Neural progenitor cell (in vitro differentiated cells): Measurements from ENCODE around the gene RHOBTB3. TPM values are rescaled to one million over a fixed set of nuclear protein-coding genes. Genes with fewer than 3 reads are reported as not detected.

Experiments used
- DNase-seq: peaks from one replicate; pipeline ENCODE4 v3.0.0-alpha.2; 2016; ENCODE audit warnings: low spot score
- H2AFZ ChIP-seq: fragments of 200-600 bp; sonication (generic); replicated peaks from 2 replicates; pipeline ENCODE4 v1.6.1; 2016; ENCODE audit warnings: antibody characterized with exemption
- H3F3A ChIP-seq: fragments of 200-600 bp; sonication (generic); 2 replicates; pipeline ENCODE4 v1.6.1; 2016; ENCODE audit warnings: antibody characterized with exemption, low read depth
- H3K27ac ChIP-seq: fragments of 200-600 bp; sonication (generic); 2 replicates; pipeline ENCODE4 v1.5.1; 2016; ENCODE audit warnings: mild to moderate bottlenecking
- H3K27me3 ChIP-seq: fragments of 200-600 bp; sonication (generic); 2 replicates; pipeline ENCODE4 v1.6.1; 2016; ENCODE audit warnings: mild to moderate bottlenecking, moderate library complexity
- H3K36me3 ChIP-seq: fragments of 200-600 bp; sonication (generic); 2 replicates; pipeline ENCODE4 v1.5.1; 2016
- H3K4me1 ChIP-seq: fragments of 200-600 bp; sonication (generic); 2 replicates; pipeline ENCODE4 v1.6.1; 2016; ENCODE audit warnings: mixed run types
- H3K4me2 ChIP-seq: fragments of 200-600 bp; sonication (generic); 2 replicates; pipeline ENCODE4 v1.6.1; 2016
- H3K4me3 ChIP-seq: fragments of 200-600 bp; sonication (generic); 2 replicates; pipeline ENCODE4 v1.5.1; 2016
- H3K79me2 ChIP-seq: fragments of 200-600 bp; sonication (generic); 2 replicates; pipeline ENCODE4 v1.6.1; 2016; ENCODE audit warnings: low read depth
- H3K9ac ChIP-seq: fragments of 200-600 bp; sonication (generic); 2 replicates; pipeline ENCODE4 v1.6.1; 2016
- H3K9me3 ChIP-seq: fragments of 200-600 bp; sonication (generic); 2 replicates; pipeline ENCODE4 v1.5.1; 2016; ENCODE audit warnings: low read depth
- H4K20me1 ChIP-seq: fragments of 200-600 bp; sonication (generic); 2 replicates; pipeline ENCODE4 v1.6.1; 2016; ENCODE audit warnings: low read depth
- H3K27ac Mint-ChIP-seq: 3 replicates; pipeline ENCODE4 v1.8.0; 2021; ENCODE audit warnings: mixed read lengths
- H3K27me3 Mint-ChIP-seq: 2 replicates; pipeline ENCODE4 v1.8.0; 2022; ENCODE audit warnings: low read depth, mild to moderate bottlenecking, inconsistent platforms, moderate library complexity, mixed read lengths; ENCODE audit not compliant: insufficient read depth
- H3K36me3 Mint-ChIP-seq: 3 replicates; pipeline ENCODE4 v1.8.0; 2021; ENCODE audit warnings: mixed read lengths
- H3K4me1 Mint-ChIP-seq: 3 replicates; pipeline ENCODE4 v1.8.0; 2021; ENCODE audit warnings: mixed read lengths
- H3K4me3 Mint-ChIP-seq: 3 replicates; pipeline ENCODE4 v1.8.0; 2021; ENCODE audit warnings: mild to moderate bottlenecking, moderate library complexity, mixed read lengths
- H3K9me3 Mint-ChIP-seq: 3 replicates; pipeline ENCODE4 v1.8.0; 2020; ENCODE audit warnings: mixed read lengths
- CTCF ChIP-seq: fragments of 200-600 bp; sonication (generic); IDR thresholded peaks from 2 replicates; pipeline ENCODE4 v1.5.1; 2017; ENCODE audit warnings: antibody characterized with exemption, mild to moderate bottlenecking
- EZH2 ChIP-seq: fragments of 200-600 bp; sonication (generic); IDR thresholded peaks from 2 replicates; pipeline ENCODE4 v1.6.1; 2017; ENCODE audit warnings: antibody characterized with exemption, mild to moderate bottlenecking, moderate library complexity
- EZH2phosphoT487 ChIP-seq: fragments of 200-600 bp; sonication (generic); IDR thresholded peaks from 2 replicates; pipeline ENCODE4 v1.6.1; 2017; ENCODE audit warnings: antibody characterized with exemption
- total RNA-seq: library from RNA; depleted of rRNA; stranded (reverse); fragments of >200 nt; gene quantifications from 2 replicates; pipeline ENCODE4 v1.2.3, GENCODE V29; 2015; ENCODE audit warnings: low replicate concordance

RHOBTB3 gene
- 3.6 and 5.5 TPM in 2 replicates for total RNA-seq

DNA sequence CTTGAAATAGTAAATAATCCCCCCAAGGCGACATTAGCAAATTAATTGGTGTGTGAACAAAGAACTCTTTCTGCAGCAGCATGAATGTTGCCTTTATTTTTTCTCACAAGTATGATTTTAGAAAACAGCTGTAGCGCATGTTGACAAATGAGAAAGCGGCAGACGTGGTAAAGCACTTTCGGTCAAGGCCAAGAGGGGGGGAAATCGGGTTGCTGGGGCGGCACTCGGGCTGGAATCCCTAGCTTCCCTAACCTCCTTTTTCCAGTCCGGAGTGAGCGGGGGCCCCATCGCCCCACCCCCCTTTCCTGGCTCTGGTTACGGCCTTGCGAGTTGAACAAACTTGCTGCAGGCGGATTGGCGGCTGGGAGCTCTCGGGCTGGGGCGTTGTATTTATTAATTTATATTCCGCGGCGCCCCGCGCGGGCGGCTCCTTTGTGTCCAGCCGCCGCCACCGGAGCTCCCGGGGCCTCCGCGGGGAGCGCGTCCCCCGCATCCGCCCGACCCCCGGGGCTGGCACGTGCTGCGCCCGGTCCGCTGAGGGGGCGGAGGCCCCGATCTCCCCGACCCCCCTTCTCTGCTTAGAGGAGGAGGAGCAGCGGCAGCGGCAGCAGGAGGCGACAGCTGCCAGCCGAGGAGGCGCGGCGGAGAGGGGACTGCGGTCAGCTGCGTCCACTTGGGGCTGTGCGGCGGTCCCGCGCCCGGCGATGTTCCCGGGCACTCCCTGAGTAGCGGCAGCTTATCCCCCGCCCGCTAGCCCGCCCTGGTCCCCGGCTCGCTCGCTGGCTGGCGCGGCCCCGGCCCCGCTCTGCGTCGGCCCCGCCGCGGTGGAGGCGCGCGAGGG is at the start of gene RHOBTB3:
Gene RHOBTB3 (plus strand): TSS at position 607 of the 841 bp plus-strand sequence. CDS start 347 bp downstream, outside the sequence.
- peak within 1 kb of the TSS; percentile 83 for H3K4me2 ChIP-seq
- Mint-ChIP-seq H3K9me3 (no peaks in the 10 kb centered on the region), H3K36me3 (no peaks in the 10 kb centered on the region), H3K27me3 (peaks cover 2% of the 10 kb centered on the region), H3K4me1 (peaks cover 26% of the 10 kb centered on the region), H3K27ac (peak within 1 kb of the TSS; percentile 92), H3K4me3 (peak within 1 kb of the TSS; percentile 92)
- H4K20me1 ChIP-seq = no peaks in the 10 kb centered on the region
- H3K4me3 ChIP-seq = peak within 1 kb of the TSS; percentile 66
- no peaks in the 10 kb centered on the region for H3K79me2 ChIP-seq
- no peaks in the 10 kb centered on the region for H3F3A ChIP-seq
- H3K9me3 ChIP-seq = no peaks in the 10 kb centered on the region
- no peaks in the 10 kb centered on the region for H3K36me3 ChIP-seq
- peak within 1 kb of the TSS; percentile 95 for H2AFZ ChIP-seq
- no peak within 1 kb of the TSS for H3K9ac ChIP-seq
- peaks cover 3% of the 10 kb centered on the region for H3K4me1 ChIP-seq
- H3K27ac ChIP-seq = no peak within 1 kb of the TSS
- peak; percentile 89 for DNase-seq
- peaks cover 76% of the 10 kb centered on the region for H3K27me3 ChIP-seq
- TF ChIP-seq EZH2phosphoT487 (no peak), EZH2 (peak; percentile 58), CTCF (no peak)

DNA sequence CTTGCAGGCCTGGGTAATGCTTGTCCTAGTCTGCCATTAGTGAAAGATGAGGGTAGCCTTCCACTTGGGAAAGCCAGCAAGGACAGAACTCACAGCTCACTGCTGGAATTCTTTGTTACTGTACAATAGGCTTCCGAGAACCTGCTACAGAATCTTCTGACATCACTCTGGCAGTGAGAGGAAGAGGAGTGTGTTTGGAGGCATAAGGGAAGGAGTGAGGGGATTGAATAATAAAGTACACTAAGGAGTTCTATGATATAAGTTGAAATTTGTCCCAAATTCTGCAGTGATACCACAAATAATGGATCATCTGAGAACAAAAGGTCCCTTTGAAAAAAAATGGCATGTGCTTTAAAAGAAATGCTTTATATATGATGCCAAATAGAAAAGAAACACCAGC is 48.2 kb upstream of the RHOBTB3 start, which contains the start of gene SPATA9:
Gene SPATA9 (minus strand): TSS at position 101 of the 400 bp plus-strand sequence. CDS start 137 bp downstream, outside the sequence.
- TF ChIP-seq EZH2phosphoT487 = no peak
- no peak for TF ChIP-seq EZH2
- no peak for TF ChIP-seq CTCF
- H2AFZ ChIP-seq = no peak within 1 kb of the TSS
- Mint-ChIP-seq H3K9me3 (no peaks in the 10 kb centered on the region), H3K36me3 (no peaks in the 10 kb centered on the region), H3K27ac (no peak within 1 kb of the TSS), H3K27me3 (peaks cover 3% of the 10 kb centered on the region), H3K4me1 (peaks cover 4% of the 10 kb centered on the region), H3K4me3 (no peak within 1 kb of the TSS)
- H3K79me2 ChIP-seq = no peaks in the 10 kb centered on the region
- H3K4me3 ChIP-seq = no peak within 1 kb of the TSS
- H3K4me1 ChIP-seq = peaks cover 21% of the 10 kb centered on the region
- no peak within 1 kb of the TSS for H3K27ac ChIP-seq
- H3K36me3 ChIP-seq = no peaks in the 10 kb centered on the region
- no peak within 1 kb of the TSS for H3K4me2 ChIP-seq
- H3K27me3 ChIP-seq = no peaks in the 10 kb centered on the region
- peak; percentile 39 for DNase-seq
- H3F3A ChIP-seq = no peaks in the 10 kb centered on the region
- no peaks in the 10 kb centered on the region for H3K9me3 ChIP-seq
- H4K20me1 ChIP-seq = no peaks in the 10 kb centered on the region
- H3K9ac ChIP-seq = no peak within 1 kb of the TSS

DNA sequence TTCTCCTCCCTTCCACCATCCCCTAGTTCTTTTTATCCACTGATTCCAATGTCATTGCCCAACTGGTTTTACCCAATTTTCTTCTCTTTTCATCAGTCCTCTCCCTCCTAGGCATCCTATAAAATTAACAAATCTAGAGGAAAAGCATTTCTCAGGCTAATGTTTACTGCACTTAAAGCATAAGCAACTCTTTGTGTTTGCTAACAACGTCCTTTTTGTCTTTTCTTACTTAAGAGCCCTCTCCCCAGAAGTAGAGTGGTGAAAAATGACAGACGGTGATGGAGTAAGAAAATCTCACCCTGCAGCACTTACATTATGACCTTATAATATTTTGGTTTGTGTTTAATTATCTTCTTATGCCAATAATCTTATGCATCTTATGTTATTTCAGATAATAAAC is 46.8 kb upstream of the RHOBTB3 start:
- no peak for DNase-seq
- Histone ChIP-seq H3K27ac (no peak overlapping the region), H3K4me3 (no peak overlapping the region), H3K4me2 (no peak overlapping the region), H4K20me1 (no peaks in the 10 kb centered on the region), H3K9ac (no peak overlapping the region), H3K4me1 (peaks cover 21% of the 10 kb centered on the region), H3K9me3 (no peaks in the 10 kb centered on the region), H3K27me3 (no peaks in the 10 kb centered on the region), H3K36me3 (no peaks in the 10 kb centered on the region), H3K79me2 (no peaks in the 10 kb centered on the region), H3F3A (no peaks in the 10 kb centered on the region), H2AFZ (no peak overlapping the region)
- H3K4me3 Mint-ChIP-seq = no peak overlapping the region
- H3K27me3 Mint-ChIP-seq = peaks cover 2% of the 10 kb centered on the region
- H3K4me1 Mint-ChIP-seq = peaks cover 4% of the 10 kb centered on the region
- no peak overlapping the region for H3K27ac Mint-ChIP-seq
- no peaks in the 10 kb centered on the region for H3K9me3 Mint-ChIP-seq
- no peak for TF ChIP-seq EZH2phosphoT487
- TF ChIP-seq CTCF = no peak
- TF ChIP-seq EZH2 = no peak
- H3K36me3 Mint-ChIP-seq = no peaks in the 10 kb centered on the region
